ENCODE measurements around the gene STPG4.

The STPG4 gene

DNA sequence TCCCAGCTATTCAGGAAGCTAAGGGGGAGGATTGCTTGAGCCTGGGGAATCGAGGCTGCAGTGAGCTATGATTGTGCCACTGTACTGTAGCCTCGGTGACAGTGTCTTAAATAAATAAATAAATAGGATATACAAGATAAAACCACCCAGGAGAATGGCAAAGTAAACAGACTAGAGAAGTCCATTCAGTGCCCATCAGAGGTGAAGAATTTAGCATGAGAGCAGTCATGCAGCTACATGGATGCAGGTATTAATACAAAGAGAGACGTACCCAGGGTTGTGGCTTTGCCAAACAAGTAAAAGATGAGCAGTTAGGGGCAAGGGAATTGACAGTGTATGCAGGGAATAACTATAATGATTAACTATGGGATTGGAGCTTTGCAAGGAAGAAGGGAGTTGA is 8.1 kb downstream of the STPG4 start:
- POLR2A ChIA-PET, result no interaction called here
- CTCF ChIA-PET, result interaction anchor here (0.6 to 1.0 kb wide), 3 partner anchors 124 to 626 kb away, joined by 3 to 5 read pairs (median 3); no protein-coding TSS in a partner anchor
- H3K36me3 ChIP-seq (ENCODE audit: control insufficient read depth in 2 of 2, insufficient read depth in 1 of 2, low read length in 2 of 2), result peaks cover 12 to 25% of the 10 kb centered on the region in 2 experiments; a peak in 2 of 3 replicates
- no peak overlapping the region for H3K27ac ChIP-seq (ENCODE audit: extremely low read depth, low read depth, low read length)
- no peaks in the 10 kb centered on the region for H3K4me1 ChIP-seq (ENCODE audit: control insufficient read depth, insufficient read depth, low read length)
- no peaks in the 10 kb centered on the region for H3K9me3 ChIP-seq (ENCODE audit: control insufficient read depth, insufficient read depth, low read depth, low read length)
- no peak for TF ChIP-seq ZNF701 (tag by site-specific recombination; IDR thresholded peaks at IDR 0.05)
- no peak overlapping the region for H3K4me3 ChIP-seq (ENCODE audit: low read depth, low read length)

- POLR2A ChIA-PET, result no interaction called here
- TF ChIP-seq, protein P1, sequence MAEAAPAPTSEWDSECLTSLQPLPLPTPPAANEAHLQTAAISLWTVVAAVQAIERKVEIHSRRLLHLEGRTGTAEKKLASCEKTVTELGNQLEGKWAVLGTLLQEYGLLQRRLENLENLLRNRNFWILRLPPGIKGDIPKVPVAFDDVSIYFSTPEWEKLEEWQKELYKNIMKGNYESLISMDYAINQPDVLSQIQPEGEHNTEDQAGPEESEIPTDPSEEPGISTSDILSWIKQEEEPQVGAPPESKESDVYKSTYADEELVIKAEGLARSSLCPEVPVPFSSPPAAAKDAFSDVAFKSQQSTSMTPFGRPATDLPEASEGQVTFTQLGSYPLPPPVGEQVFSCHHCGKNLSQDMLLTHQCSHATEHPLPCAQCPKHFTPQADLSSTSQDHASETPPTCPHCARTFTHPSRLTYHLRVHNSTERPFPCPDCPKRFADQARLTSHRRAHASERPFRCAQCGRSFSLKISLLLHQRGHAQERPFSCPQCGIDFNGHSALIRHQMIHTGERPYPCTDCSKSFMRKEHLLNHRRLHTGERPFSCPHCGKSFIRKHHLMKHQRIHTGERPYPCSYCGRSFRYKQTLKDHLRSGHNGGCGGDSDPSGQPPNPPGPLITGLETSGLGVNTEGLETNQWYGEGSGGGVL (tag by site-specific recombination; IDR thresholded peaks at IDR 0.05), result no peak
- TF ChIP-seq ZNF521 (tag by site-specific recombination; IDR thresholded peaks at IDR 0.05), result no peak
- TF ChIP-seq FEZF1 (tag by site-specific recombination; IDR thresholded peaks at IDR 0.05), result no peak
- Histone ChIP-seq H3K4me1 (ENCODE audit: control insufficient read depth, insufficient read depth, low read length) (no peaks in the 10 kb centered on the region), H3K9me3 (ENCODE audit: control insufficient read depth, insufficient read depth, low read depth, low read length) (no peaks in the 10 kb centered on the region), H3K4me3 (ENCODE audit: low read depth, low read length) (no peak overlapping the region), H3K36me3 (ENCODE audit: control insufficient read depth in 2 of 2, insufficient read depth in 1 of 2, low read length in 2 of 2) (peaks cover 12 to 19% of the 10 kb centered on the region in 2 experiments; a peak in 2 of 3 replicates), H3K27ac (ENCODE audit: extremely low read depth, low read depth, low read length) (no peak overlapping the region)
- CTCF ChIA-PET, result no interaction called here
Observed at GRCh38 chr2:47145466-47145865, 9.6 kb downstream of the STPG4 start.

DNA sequence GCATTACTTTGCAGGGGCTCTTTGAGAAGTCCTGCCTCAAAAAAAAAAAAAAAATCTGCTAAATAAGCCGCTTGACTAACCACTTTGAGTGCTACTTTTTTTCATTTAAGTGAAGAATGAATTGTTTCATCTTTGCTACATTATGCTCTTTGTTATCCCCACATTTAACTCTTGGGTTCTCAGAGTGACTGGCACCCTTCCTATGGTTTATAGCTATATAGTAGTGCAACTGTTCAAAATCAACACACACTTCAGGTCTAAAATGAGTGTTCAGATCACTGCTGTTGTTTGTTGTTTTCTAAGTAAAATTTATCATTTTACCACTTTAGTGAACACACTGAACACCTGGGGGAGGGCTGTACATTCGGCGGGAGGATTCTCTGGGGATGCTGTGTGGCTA is 13.6 kb downstream of the STPG4 start:
- H3K4me3 ChIP-seq (ENCODE audit: low read depth, low read length), result no peak overlapping the region
- ChIA-PET POLR2A (no interaction called here), CTCF (interaction anchor here (0.6 kb wide), 1 partner anchor 90 kb away, joined by 6 read pairs; no protein-coding TSS in a partner anchor)
- H3K4me1 ChIP-seq (ENCODE audit: control insufficient read depth, insufficient read depth, low read length), result no peaks in the 10 kb centered on the region
- no peak overlapping the region for H3K27ac ChIP-seq (ENCODE audit: extremely low read depth, low read depth, low read length)
- TF ChIP-seq ZNF404 (tag by site-specific recombination; IDR thresholded peaks at IDR 0.05), result no peak
- no peak for TF ChIP-seq ZSCAN30 (tag by site-specific recombination; IDR thresholded peaks at IDR 0.05)
- no peak for TF ChIP-seq ZNF544 (tag by site-specific recombination; IDR thresholded peaks at IDR 0.05)
- no peak for TF ChIP-seq ZNF324 (tag by site-specific recombination; IDR thresholded peaks at IDR 0.05)
- no peak for TF ChIP-seq ZNF10 (tag by site-specific recombination; IDR thresholded peaks at IDR 0.05)
- no peak for TF ChIP-seq EGR2 (tag by site-specific recombination; IDR thresholded peaks at IDR 0.05; ENCODE audit: low read depth)
- no peak for TF ChIP-seq ZNF521 (tag by site-specific recombination; IDR thresholded peaks at IDR 0.05)
- no peak for TF ChIP-seq ZNF354C (tag by site-specific recombination; IDR thresholded peaks at IDR 0.05; ENCODE audit: borderline replicate concordance, low read depth)
- TF ChIP-seq, protein P2, sequence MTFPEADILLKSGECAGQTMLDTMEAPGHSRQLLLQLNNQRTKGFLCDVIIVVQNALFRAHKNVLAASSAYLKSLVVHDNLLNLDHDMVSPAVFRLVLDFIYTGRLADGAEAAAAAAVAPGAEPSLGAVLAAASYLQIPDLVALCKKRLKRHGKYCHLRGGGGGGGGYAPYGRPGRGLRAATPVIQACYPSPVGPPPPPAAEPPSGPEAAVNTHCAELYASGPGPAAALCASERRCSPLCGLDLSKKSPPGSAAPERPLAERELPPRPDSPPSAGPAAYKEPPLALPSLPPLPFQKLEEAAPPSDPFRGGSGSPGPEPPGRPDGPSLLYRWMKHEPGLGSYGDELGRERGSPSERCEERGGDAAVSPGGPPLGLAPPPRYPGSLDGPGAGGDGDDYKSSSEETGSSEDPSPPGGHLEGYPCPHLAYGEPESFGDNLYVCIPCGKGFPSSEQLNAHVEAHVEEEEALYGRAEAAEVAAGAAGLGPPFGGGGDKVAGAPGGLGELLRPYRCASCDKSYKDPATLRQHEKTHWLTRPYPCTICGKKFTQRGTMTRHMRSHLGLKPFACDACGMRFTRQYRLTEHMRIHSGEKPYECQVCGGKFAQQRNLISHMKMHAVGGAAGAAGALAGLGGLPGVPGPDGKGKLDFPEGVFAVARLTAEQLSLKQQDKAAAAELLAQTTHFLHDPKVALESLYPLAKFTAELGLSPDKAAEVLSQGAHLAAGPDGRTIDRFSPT (tag by site-specific recombination; IDR thresholded peaks at IDR 0.05), result no peak
- no peak for TF ChIP-seq BCL11A (tag by site-specific recombination; IDR thresholded peaks at IDR 0.05; ENCODE audit: low read depth)
- no peak for TF ChIP-seq ZNF777 (tag by site-specific recombination; IDR thresholded peaks at IDR 0.05; ENCODE audit: borderline replicate concordance)
- TF ChIP-seq KLF17 (tag by site-specific recombination; IDR thresholded peaks at IDR 0.05), result no peak
- no peak for TF ChIP-seq WT1 (tag by site-specific recombination; IDR thresholded peaks at IDR 0.05)
- TF ChIP-seq, protein P3, sequence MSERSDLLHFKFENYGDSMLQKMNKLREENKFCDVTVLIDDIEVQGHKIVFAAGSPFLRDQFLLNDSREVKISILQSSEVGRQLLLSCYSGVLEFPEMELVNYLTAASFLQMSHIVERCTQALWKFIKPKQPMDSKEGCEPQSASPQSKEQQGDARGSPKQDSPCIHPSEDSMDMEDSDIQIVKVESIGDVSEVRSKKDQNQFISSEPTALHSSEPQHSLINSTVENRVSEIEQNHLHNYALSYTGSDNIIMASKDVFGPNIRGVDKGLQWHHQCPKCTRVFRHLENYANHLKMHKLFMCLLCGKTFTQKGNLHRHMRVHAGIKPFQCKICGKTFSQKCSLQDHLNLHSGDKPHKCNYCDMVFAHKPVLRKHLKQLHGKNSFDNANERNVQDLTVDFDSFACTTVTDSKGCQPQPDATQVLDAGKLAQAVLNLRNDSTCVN (tag by site-specific recombination; optimal IDR thresholded peaks at IDR 0.05), result no peak
- TF ChIP-seq ZNF561 (tag by site-specific recombination; IDR thresholded peaks at IDR 0.05; ENCODE audit: borderline replicate concordance), result no peak
- TF ChIP-seq ZNF707 (tag by site-specific recombination; IDR thresholded peaks at IDR 0.05), result no peak
- no peak for TF ChIP-seq TSHZ1 (tag by site-specific recombination; IDR thresholded peaks at IDR 0.05; ENCODE audit: borderline replicate concordance)
- no peak for TF ChIP-seq ZNF157 (tag by site-specific recombination; IDR thresholded peaks at IDR 0.05)
- TF ChIP-seq ZNF530 (tag by site-specific recombination; IDR thresholded peaks at IDR 0.05; ENCODE audit: low read depth), result no peak
- no peaks in the 10 kb centered on the region for H3K9me3 ChIP-seq (ENCODE audit: control insufficient read depth, insufficient read depth, low read depth, low read length)
- peaks cover 7 to 9% of the 10 kb centered on the region in 2 experiments; a peak in 2 of 3 replicates for H3K36me3 ChIP-seq (ENCODE audit: control insufficient read depth in 2 of 2, insufficient read depth in 1 of 2, low read length in 2 of 2)

Measured in HEK293 (cell line).